Ascending aorta (tissue), 2 donors: ENCODE measurements around the gene SMYD2. TPM values are rescaled to one million over a fixed set of nuclear protein-coding genes. Genes with fewer than 3 reads are reported as not detected.

Experiments used
- DNase-seq, 2 donors: peaks; one replicate each; pipeline ENCODE4 v3.0.0-alpha.2; 2019; ENCODE audit warnings: low spot score in 2 of 2
- H3K27ac ChIP-seq, 2 donors: fragments of 200-600 bp; sonication (generic); one replicate each; pipeline ENCODE4 v1.5.1; 2016 to 2017; ENCODE audit warnings: mild to moderate bottlenecking in 1 of 2
- H3K27me3 ChIP-seq: fragments of 200-600 bp; sonication (generic); one replicate; pipeline ENCODE4 v1.5.1; 2017
- H3K36me3 ChIP-seq, 2 donors: fragments of 200-600 bp; sonication (generic); one replicate each; pipeline ENCODE4 v1.5.1; 2016
- H3K4me1 ChIP-seq, 2 donors: fragments of 200-600 bp; sonication (generic); one replicate each; pipeline ENCODE4 v1.5.1; 2016 to 2017; ENCODE audit warnings: mild to moderate bottlenecking in 1 of 2
- H3K4me3 ChIP-seq, 2 donors: fragments of 200-600 bp; sonication (generic); one replicate each; pipeline ENCODE4 v1.5.1; 2016 to 2017; ENCODE audit warnings: mild to moderate bottlenecking in 1 of 2
- H3K9me3 ChIP-seq, 2 donors: fragments of 200-600 bp; sonication (generic); one replicate each; pipeline ENCODE4 v1.5.1; 2016
- CTCF ChIP-seq, 3 experiments: fragments of 200-600 bp in 2 of 3; fragments of 450-650 bp in 1 of 3; sonication (generic) in 2 of 3; IDR thresholded peaks; one replicate each; pipeline ENCODE4 v1.5.1; 2016 to 2019; ENCODE audit warnings: antibody characterized with exemption in 3 of 3, mild to moderate bottlenecking in 1 of 3, moderate library complexity in 1 of 3
- intact Hi-C: fragments of 100-400 bp; cut with DNase I; formaldehyde crosslinking; loops from one replicate; pipeline ENCODE4 v1.15.1; 2023
- total RNA-seq: library from RNA; depleted of rRNA; stranded (reverse); fragments of >200 nt; gene quantifications from one replicate; pipeline ENCODE4 v1.1.0, GENCODE V29; 2016

Gene SMYD2
- total RNA-seq, 1 donor from 2014 or later = 2.4 TPM

DNA sequence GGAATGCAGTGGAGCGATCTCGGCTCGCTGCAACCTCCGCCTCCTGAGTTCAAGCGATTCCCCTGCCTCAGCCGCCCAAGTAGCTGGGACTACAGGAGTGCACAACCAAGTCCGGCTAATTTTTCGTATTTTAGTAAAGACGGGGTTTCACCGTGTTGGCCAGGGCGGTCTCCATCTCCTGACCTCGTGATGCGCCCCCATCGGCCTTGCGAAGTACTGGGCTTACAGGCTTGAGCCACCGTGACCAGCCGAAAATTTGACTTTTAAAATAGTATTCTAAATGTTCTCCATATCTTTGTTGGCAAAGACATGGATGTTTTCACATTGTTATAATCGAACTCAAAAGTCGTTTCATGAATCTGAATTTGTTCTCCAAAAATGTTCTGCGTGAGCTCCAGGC, 36.7 kb upstream of the SMYD2 start:
- no peak for TF ChIP-seq CTCF (IDR thresholded peaks at IDR 0.05)
- no peaks in the 10 kb centered on the region for H3K4me1 ChIP-seq
- H3K9me3 ChIP-seq = no peaks in the 10 kb centered on the region
- H3K36me3 ChIP-seq = no peaks in the 10 kb centered on the region
- DNase-seq = no peak
- no peaks in the 10 kb centered on the region for H3K27me3 ChIP-seq
- intact Hi-C loops = no loop called here
- no peak overlapping the region for H3K4me3 ChIP-seq
- H3K27ac ChIP-seq = no peak overlapping the region

DNA sequence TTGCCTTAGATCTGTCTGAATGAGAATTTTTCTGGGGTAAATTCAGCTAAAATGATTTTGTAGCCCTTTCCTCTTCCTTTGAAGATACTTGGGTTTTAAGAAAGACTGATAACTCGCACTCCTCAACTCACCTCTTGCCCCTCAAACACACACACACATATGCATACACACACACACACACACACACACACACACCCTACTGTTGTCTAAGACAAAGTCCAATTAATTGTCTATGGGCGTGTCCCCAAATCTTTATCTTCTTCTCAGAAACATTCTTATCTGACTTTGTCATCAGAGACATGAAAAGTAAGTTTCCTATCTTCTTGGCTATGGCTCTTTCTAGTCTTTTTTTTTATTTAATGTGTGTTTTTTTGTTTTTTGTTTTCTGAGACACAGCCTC, 36.1 kb upstream of the SMYD2 start:
- H3K4me3 ChIP-seq = no peak overlapping the region
- no peak overlapping the region for H3K27ac ChIP-seq
- no peaks in the 10 kb centered on the region for H3K9me3 ChIP-seq
- H3K27me3 ChIP-seq = no peaks in the 10 kb centered on the region
- no peak for DNase-seq
- intact Hi-C loops = no loop called here
- TF ChIP-seq CTCF (IDR thresholded peaks at IDR 0.05) = no peak
- H3K4me1 ChIP-seq = no peaks in the 10 kb centered on the region
- H3K36me3 ChIP-seq = no peaks in the 10 kb centered on the region

GRCh38 chr1:214247501-214248041, 33.4 kb upstream of the SMYD2 start:
- Histone ChIP-seq H3K4me3 (no peak overlapping the region), H3K27me3 (no peaks in the 10 kb centered on the region), H3K36me3 (no peaks in the 10 kb centered on the region), H3K4me1 (no peaks in the 10 kb centered on the region), H3K27ac (no peak overlapping the region), H3K9me3 (no peaks in the 10 kb centered on the region)
- DNase-seq = no peak
- TF ChIP-seq CTCF (IDR thresholded peaks at IDR 0.05) = no peak
- intact Hi-C loops = no loop called here

GRCh38 chr1:214248311-214249085, 32.5 kb upstream of the SMYD2 start:
- intact Hi-C loops = no loop called here
- TF ChIP-seq CTCF (IDR thresholded peaks at IDR 0.05) = no peak
- Histone ChIP-seq H3K4me1 (no peaks in the 10 kb centered on the region), H3K4me3 (no peak overlapping the region), H3K9me3 (no peaks in the 10 kb centered on the region), H3K27me3 (no peaks in the 10 kb centered on the region), H3K27ac (no peak overlapping the region), H3K36me3 (no peaks in the 10 kb centered on the region)
- DNase-seq = no peak

DNA sequence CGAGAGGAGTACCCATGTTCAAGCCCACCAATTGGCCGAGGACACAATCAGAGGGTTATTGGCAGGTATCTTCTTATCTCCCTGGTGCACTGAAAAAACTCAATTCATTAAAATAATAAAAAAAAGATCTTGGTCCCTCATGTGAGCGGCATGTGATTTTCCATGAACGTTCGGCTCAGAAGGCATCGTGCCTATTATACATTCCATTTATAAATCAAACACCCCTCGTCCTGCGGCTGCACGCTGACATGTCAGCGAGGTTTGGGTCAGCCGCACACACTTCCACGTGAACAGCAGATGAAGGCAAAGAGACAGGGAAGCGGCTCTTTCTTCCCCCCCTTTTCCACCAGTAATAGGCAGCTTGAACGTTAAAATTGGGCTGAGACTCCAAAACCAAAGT, 31.3 kb upstream of the SMYD2 start:
- no peak for DNase-seq
- H3K4me3 ChIP-seq = no peak overlapping the region
- H3K9me3 ChIP-seq = no peaks in the 10 kb centered on the region
- H3K27me3 ChIP-seq = no peaks in the 10 kb centered on the region
- H3K4me1 ChIP-seq = no peaks in the 10 kb centered on the region
- H3K36me3 ChIP-seq = no peaks in the 10 kb centered on the region
- intact Hi-C loops = no loop called here
- H3K27ac ChIP-seq = no peak overlapping the region
- no peak for TF ChIP-seq CTCF (IDR thresholded peaks at IDR 0.05)
